Hepatocyte (in vitro differentiated cells): ENCODE data around the gene ADGRD1.

Experiments
- EZH2 ChIP-seq: fragments of 200-600 bp; sonication (generic); IDR thresholded peaks from 2 replicates; pipeline ENCODE4 v1.6.1; 2016; ENCODE audit warnings: antibody characterized with exemption, mild to moderate bottlenecking, borderline replicate concordance
- EZH2phosphoT487 ChIP-seq: fragments of 200-600 bp; sonication (generic); IDR thresholded peaks from one replicate; pipeline ENCODE4 v1.6.1; 2018; ENCODE audit warnings: antibody characterized with exemption, mild to moderate bottlenecking, low read depth, moderate library complexity; ENCODE audit not compliant: unreplicated experiment, severe bottlenecking
- TF ChIP-seq, protein P1 (sequence below): fragments of 200-600 bp; sonication (generic); IDR thresholded peaks from 2 replicates; pipeline ENCODE4 v1.5.1; 2016; ENCODE audit warnings: antibody characterized with exemption, mild to moderate bottlenecking; ENCODE audit not compliant: poor library complexity

DNA sequence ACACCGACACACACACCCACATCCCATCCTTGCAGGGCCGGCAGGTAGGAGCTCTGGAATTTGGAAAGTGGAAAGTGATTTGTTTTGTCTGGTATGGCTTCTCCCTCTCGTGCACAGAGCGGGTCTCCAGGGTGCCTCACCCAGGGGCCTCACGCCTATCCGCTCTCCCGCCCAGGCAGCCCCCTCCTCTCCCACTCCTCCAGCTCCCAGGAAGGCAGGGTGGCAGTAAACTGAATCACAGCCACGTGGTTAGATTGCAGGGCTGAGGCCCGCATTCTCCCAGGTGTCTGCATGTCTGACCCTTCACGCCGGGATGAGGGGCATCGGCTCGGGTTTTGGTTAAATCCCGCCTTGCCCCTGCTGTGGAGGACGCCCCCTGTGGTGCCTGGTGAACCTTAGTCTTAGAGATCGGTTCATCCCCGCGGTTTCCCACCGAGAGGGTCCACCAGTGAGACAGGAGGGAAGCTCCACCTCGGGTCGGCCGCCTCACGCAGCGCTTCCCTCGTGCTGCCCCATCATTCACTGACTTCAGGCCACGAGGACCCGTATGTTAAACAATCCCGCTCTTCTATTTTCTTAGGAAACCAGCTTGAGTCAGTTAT, 64.4 kb downstream of the ADGRD1 start:
- TF ChIP-seq, protein P1, sequence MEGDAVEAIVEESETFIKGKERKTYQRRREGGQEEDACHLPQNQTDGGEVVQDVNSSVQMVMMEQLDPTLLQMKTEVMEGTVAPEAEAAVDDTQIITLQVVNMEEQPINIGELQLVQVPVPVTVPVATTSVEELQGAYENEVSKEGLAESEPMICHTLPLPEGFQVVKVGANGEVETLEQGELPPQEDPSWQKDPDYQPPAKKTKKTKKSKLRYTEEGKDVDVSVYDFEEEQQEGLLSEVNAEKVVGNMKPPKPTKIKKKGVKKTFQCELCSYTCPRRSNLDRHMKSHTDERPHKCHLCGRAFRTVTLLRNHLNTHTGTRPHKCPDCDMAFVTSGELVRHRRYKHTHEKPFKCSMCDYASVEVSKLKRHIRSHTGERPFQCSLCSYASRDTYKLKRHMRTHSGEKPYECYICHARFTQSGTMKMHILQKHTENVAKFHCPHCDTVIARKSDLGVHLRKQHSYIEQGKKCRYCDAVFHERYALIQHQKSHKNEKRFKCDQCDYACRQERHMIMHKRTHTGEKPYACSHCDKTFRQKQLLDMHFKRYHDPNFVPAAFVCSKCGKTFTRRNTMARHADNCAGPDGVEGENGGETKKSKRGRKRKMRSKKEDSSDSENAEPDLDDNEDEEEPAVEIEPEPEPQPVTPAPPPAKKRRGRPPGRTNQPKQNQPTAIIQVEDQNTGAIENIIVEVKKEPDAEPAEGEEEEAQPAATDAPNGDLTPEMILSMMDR, result no peak
- no peak for TF ChIP-seq EZH2phosphoT487
- TF ChIP-seq EZH2, result no peak
